ENCODE results near the gene DPEP1.

The DPEP1 gene

DNA sequence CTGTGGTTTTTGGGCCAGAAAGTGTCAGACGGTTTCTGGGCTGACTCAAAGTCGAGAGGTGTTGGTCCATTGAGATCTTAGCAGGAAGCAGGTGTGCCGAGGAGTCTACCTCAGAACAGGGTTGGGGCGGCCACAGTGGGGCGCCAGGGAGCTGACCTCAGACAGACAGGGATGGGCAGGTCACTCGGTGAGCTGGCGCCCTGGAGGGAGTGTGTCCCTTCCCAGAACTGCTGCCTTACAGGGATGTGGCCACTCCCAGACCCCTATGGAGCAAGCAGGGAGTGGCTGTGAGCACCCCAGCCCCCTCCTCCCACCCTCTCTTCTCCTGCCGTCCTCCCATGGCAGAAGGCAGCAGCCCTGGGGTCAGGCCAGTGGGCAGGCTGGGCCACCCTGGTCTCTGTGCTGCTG, 14.0 kb upstream of the DPEP1 start:
- Histone ChIP-seq H3K4me3 (ENCODE audit: low read depth, low read length) (no peak overlapping the region), H3K27ac (no peak overlapping the region), H3K79me2 (no peaks in the 10 kb centered on the region), H3K9ac (no peak overlapping the region), H3K4me2 (ENCODE audit: low read length) (no peak overlapping the region), H3K4me1 (no peaks in the 10 kb centered on the region), H3K27me3 (ENCODE audit: control insufficient read depth, insufficient read depth, low read length) (no peaks in the 10 kb centered on the region), H3K9me3 (ENCODE audit: control insufficient read depth, low read length) (no peaks in the 10 kb centered on the region), H2AFZ (no peak overlapping the region), H3K36me3 (ENCODE audit: control insufficient read depth, insufficient read depth, low read length) (no peaks in the 10 kb centered on the region)
- TF ChIP-seq, protein P1, sequence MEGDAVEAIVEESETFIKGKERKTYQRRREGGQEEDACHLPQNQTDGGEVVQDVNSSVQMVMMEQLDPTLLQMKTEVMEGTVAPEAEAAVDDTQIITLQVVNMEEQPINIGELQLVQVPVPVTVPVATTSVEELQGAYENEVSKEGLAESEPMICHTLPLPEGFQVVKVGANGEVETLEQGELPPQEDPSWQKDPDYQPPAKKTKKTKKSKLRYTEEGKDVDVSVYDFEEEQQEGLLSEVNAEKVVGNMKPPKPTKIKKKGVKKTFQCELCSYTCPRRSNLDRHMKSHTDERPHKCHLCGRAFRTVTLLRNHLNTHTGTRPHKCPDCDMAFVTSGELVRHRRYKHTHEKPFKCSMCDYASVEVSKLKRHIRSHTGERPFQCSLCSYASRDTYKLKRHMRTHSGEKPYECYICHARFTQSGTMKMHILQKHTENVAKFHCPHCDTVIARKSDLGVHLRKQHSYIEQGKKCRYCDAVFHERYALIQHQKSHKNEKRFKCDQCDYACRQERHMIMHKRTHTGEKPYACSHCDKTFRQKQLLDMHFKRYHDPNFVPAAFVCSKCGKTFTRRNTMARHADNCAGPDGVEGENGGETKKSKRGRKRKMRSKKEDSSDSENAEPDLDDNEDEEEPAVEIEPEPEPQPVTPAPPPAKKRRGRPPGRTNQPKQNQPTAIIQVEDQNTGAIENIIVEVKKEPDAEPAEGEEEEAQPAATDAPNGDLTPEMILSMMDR (IDR thresholded peaks at IDR 0.05): no peak

DNA sequence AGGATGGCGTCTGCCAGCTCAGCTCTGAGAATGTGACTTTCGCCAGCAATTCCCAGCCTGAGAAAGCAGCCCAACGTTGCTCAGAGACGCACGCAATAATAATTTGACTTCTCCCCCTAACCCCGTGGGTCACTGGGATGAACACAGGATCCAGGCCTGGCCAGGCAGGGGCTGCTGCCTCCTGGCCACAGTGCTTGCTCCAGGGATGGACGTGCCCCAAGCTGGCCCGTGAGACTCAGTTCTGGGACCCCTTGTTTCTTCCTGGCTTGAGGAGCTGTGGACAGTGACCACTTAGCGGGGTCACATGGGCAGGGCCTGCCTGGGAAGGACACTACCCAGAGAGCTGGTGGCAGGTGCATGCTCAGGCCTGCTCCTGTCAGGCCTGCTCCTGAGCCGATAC, 13.5 kb upstream of the DPEP1 start:
- Histone ChIP-seq H3K9ac (no peak overlapping the region), H3K9me3 (ENCODE audit: control insufficient read depth, low read length) (no peaks in the 10 kb centered on the region), H3K4me3 (ENCODE audit: low read depth, low read length) (no peak overlapping the region), H3K79me2 (no peaks in the 10 kb centered on the region), H3K4me2 (ENCODE audit: low read length) (no peak overlapping the region), H3K4me1 (no peaks in the 10 kb centered on the region), H3K27me3 (ENCODE audit: control insufficient read depth, insufficient read depth, low read length) (no peaks in the 10 kb centered on the region), H2AFZ (no peak overlapping the region), H3K36me3 (ENCODE audit: control insufficient read depth, insufficient read depth, low read length) (no peaks in the 10 kb centered on the region), H3K27ac (no peak overlapping the region)
- TF ChIP-seq, protein P1 (IDR thresholded peaks at IDR 0.05): no peak

DNA sequence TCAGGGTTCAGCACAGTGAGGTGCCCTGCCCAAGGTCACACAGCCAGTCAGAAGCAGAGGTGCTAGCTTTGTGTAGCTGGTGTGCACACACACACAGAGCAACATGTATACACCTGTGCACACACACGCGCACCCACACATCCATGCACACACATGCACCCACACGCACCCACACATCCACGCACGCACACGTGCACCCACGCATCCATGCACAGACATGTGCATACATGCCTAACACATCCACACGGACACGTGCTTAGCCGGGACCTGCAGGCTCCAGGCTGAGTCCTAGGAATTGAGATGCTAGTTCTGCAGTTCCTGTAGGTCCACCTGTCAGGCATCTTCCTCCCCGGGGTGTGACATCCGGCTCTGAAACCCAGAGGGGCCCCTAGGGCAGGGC, 13.0 kb upstream of the DPEP1 start:
- Histone ChIP-seq H3K4me1 (no peaks in the 10 kb centered on the region), H3K9me3 (ENCODE audit: control insufficient read depth, low read length) (no peaks in the 10 kb centered on the region), H3K36me3 (ENCODE audit: control insufficient read depth, insufficient read depth, low read length) (no peaks in the 10 kb centered on the region), H2AFZ (no peak overlapping the region), H3K4me3 (ENCODE audit: low read depth, low read length) (no peak overlapping the region), H3K27me3 (ENCODE audit: control insufficient read depth, insufficient read depth, low read length) (no peaks in the 10 kb centered on the region), H3K4me2 (ENCODE audit: low read length) (no peak overlapping the region), H3K9ac (no peak overlapping the region), H3K79me2 (no peaks in the 10 kb centered on the region), H3K27ac (no peak overlapping the region)
- TF ChIP-seq, protein P1 (IDR thresholded peaks at IDR 0.05): no peak

DNA sequence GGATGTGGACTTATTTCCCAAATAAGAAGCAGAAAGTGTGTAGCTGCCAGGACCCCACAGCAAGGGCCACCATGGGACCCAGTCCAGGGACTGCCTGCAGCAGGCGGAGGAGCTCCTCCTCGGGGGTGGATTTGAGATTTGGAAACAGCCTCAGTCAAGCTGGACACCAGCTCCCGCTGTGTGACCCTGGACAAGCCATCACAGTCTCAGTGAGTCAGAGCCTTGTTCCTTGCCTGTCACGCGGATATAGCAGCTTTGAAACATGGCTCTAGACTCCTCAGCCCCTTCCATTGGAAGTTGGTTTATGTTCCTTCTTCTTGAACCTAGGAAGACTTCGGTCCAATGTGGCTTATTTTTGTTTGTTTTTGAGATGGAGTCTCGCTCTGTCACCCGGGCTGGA, 12.5 kb upstream of the DPEP1 start:
- TF ChIP-seq, protein P1 (IDR thresholded peaks at IDR 0.05): no peak

DNA sequence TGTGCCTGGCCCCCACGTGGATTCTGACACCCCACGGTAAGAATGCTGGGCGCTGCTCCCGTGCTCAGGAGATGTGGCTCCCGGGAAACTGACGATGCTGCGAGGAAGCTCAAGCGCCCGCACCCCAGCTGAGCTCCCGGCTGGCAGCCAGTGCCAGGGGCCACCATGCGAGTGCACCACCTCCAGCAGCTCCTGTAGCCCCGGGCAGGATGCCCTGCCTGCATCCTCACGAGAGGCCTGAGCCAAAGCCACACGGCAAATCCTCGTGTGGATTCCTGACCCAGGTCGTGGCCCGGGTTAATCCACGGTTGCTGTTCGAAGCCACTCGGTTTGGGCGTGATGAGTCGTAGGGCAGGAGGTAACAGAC, 11.6 kb upstream of the DPEP1 start:
- no peak overlapping the region for H3K27ac ChIP-seq
- no peaks in the 10 kb centered on the region for H3K27me3 ChIP-seq (ENCODE audit: control insufficient read depth, insufficient read depth, low read length)
- H3K4me3 ChIP-seq (ENCODE audit: low read depth, low read length): no peak overlapping the region
- no peak overlapping the region for H3K9ac ChIP-seq
- TF ChIP-seq, protein P1 (IDR thresholded peaks at IDR 0.05): no peak
- H3K4me2 ChIP-seq (ENCODE audit: low read length): no peak overlapping the region
- no peaks in the 10 kb centered on the region for H3K79me2 ChIP-seq
- H3K9me3 ChIP-seq (ENCODE audit: control insufficient read depth, low read length): no peaks in the 10 kb centered on the region
- H3K36me3 ChIP-seq (ENCODE audit: control insufficient read depth, insufficient read depth, low read length): no peaks in the 10 kb centered on the region
- H3K4me1 ChIP-seq: no peaks in the 10 kb centered on the region
- no peak overlapping the region for H2AFZ ChIP-seq

More for the DNA sequence above, 12.5 kb upstream of the DPEP1 start:
- no peaks in the 10 kb centered on the region for H3K9me3 ChIP-seq (ENCODE audit: control insufficient read depth, low read length)
- H3K36me3 ChIP-seq (ENCODE audit: control insufficient read depth, insufficient read depth, low read length): no peaks in the 10 kb centered on the region
- H3K27ac ChIP-seq: no peak overlapping the region
- no peak overlapping the region for H3K4me3 ChIP-seq (ENCODE audit: low read depth, low read length)
- no peaks in the 10 kb centered on the region for H3K27me3 ChIP-seq (ENCODE audit: control insufficient read depth, insufficient read depth, low read length)
- no peak overlapping the region for H2AFZ ChIP-seq
- H3K79me2 ChIP-seq: no peaks in the 10 kb centered on the region
- no peak overlapping the region for H3K9ac ChIP-seq
- no peaks in the 10 kb centered on the region for H3K4me1 ChIP-seq
- no peak overlapping the region for H3K4me2 ChIP-seq (ENCODE audit: low read length)

All from parathyroid adenoma (tissue), 2 donors.